SH-SY5Y (cell line): ENCODE measurements around the gene DBN1.

Experiments
- GATA2 ChIP-seq: IDR thresholded peaks from 2 replicates; pipeline ENCODE4 v1.6.1; 2011; ENCODE audit warnings: mild to moderate bottlenecking, low read depth, low read length
- GATA3 ChIP-seq: IDR thresholded peaks from 2 replicates; pipeline ENCODE4 v1.6.1; 2011; ENCODE audit warnings: low read depth, mild to moderate bottlenecking, low read length, moderate library complexity

DNA sequence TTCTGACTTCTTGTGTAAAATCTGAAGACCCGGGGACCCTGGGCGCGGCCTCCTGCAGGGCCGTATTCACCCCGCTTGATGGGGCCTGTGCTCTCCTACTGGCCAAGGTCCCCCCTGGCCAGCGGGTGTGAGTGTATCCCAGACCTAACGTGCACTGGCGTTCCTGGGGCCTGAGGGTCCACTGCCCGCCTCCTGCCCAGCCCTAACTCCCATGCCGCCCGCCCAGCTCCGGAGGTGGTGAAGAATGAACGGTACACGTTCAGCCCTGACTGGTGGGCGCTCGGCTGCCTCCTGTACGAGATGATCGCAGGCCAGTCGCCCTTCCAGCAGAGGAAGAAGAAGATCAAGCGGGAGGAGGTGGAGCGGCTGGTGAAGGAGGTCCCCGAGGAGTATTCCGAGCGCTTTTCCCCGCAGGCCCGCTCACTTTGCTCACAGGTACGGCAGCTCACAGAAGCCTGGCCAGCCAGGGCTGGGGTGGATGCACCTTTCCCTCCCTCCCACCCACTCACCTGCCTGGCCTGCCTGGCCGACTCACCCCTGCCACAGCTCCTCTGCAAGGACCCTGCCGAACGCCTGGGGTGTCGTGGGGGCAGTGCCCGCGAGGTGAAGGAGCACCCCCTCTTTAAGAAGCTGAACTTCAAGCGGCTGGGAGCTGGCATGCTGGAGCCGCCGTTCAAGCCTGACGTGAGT is 37.4 kb downstream of the DBN1 start:
- no peak for TF ChIP-seq GATA3
- TF ChIP-seq GATA2, result no peak
